IPS-20b (cell line): ENCODE measurements around the gene FMNL2.

ENCODE experiments used
- H3K27ac ChIP-seq: one replicate; pipeline ENCODE4 v1.5.1; 2013; ENCODE audit warnings: low read length
- H3K27me3 ChIP-seq: 2 replicates; pipeline ENCODE4 v1.6.1; 2013; ENCODE audit warnings: mild to moderate bottlenecking, low read length, inconsistent platforms; ENCODE audit not compliant: insufficient read depth
- H3K36me3 ChIP-seq: 2 replicates; pipeline ENCODE4 v1.6.1; 2013; ENCODE audit warnings: low read depth, mild to moderate bottlenecking, inconsistent platforms, low read length, moderate library complexity; ENCODE audit not compliant: insufficient read depth
- H3K4me1 ChIP-seq: 2 replicates; pipeline ENCODE4 v1.6.1; 2013; ENCODE audit warnings: mild to moderate bottlenecking, control low read depth, inconsistent platforms, low read length, moderate library complexity; ENCODE audit not compliant: insufficient read depth
- H3K4me3 ChIP-seq: 2 replicates; pipeline ENCODE4 v1.5.1; 2013; ENCODE audit warnings: mild to moderate bottlenecking, low read length, inconsistent platforms
- H3K9ac ChIP-seq: 2 replicates; pipeline ENCODE4 v1.6.1; 2013; ENCODE audit warnings: low read depth, mild to moderate bottlenecking, inconsistent platforms, low read length, moderate library complexity
- H3K9me3 ChIP-seq: 2 replicates; pipeline ENCODE4 v1.6.1; 2013; ENCODE audit warnings: mild to moderate bottlenecking, low read depth, low read length, inconsistent platforms; ENCODE audit not compliant: insufficient read depth

Gene FMNL2

GRCh38 chr2:152609699-152610098 lies 274.7 kb downstream of the FMNL2 start:
- no peak overlapping the region for H3K4me3 ChIP-seq
- H3K9me3 ChIP-seq: no peaks in the 10 kb centered on the region
- no peak overlapping the region for H3K27ac ChIP-seq
- no peaks in the 10 kb centered on the region; the same call in 1 of the 2 replicates for H3K4me1 ChIP-seq
- H3K36me3 ChIP-seq: peaks cover 21% of the 10 kb centered on the region
- no peaks in the 10 kb centered on the region for H3K27me3 ChIP-seq
- no peak overlapping the region for H3K9ac ChIP-seq

GRCh38 chr2:152611458-152612231 lies 276.7 kb downstream of the FMNL2 start:
- no peak overlapping the region for H3K4me3 ChIP-seq
- no peaks in the 10 kb centered on the region for H3K9me3 ChIP-seq
- H3K9ac ChIP-seq: no peak overlapping the region
- H3K27me3 ChIP-seq: no peaks in the 10 kb centered on the region
- H3K36me3 ChIP-seq: peaks cover 35% of the 10 kb centered on the region
- H3K4me1 ChIP-seq: no peaks in the 10 kb centered on the region; the same call in 1 of the 2 replicates
- H3K27ac ChIP-seq: no peak overlapping the region

- H3K9me3 ChIP-seq: no peaks in the 10 kb centered on the region
- no peaks in the 10 kb centered on the region; the same call in 1 of the 2 replicates for H3K4me1 ChIP-seq
- no peak overlapping the region for H3K9ac ChIP-seq
- H3K27ac ChIP-seq: no peak overlapping the region
- H3K36me3 ChIP-seq: peaks cover 51% of the 10 kb centered on the region
- H3K4me3 ChIP-seq: no peak overlapping the region
- H3K27me3 ChIP-seq: no peaks in the 10 kb centered on the region
These were observed 278.3 kb downstream of the FMNL2 start for GRCh38 chr2:152613235-152613634.

GRCh38 chr2:152615177-152615576 lies 280.2 kb downstream of the FMNL2 start:
- H3K4me3 ChIP-seq: no peak overlapping the region
- no peak overlapping the region for H3K27ac ChIP-seq
- H3K9ac ChIP-seq: no peak overlapping the region
- no peaks in the 10 kb centered on the region for H3K27me3 ChIP-seq
- H3K9me3 ChIP-seq: no peaks in the 10 kb centered on the region
- H3K4me1 ChIP-seq: no peaks in the 10 kb centered on the region; the same call in 1 of the 2 replicates
- H3K36me3 ChIP-seq: peaks cover 66% of the 10 kb centered on the region

GRCh38 chr2:152617456-152618192 lies 282.6 kb downstream of the FMNL2 start:
- Histone ChIP-seq H3K4me1 (no peaks in the 10 kb centered on the region), H3K9ac (no peak overlapping the region), H3K9me3 (no peaks in the 10 kb centered on the region), H3K36me3 (peaks cover 81% of the 10 kb centered on the region), H3K4me3 (no peak overlapping the region), H3K27me3 (no peaks in the 10 kb centered on the region), H3K27ac (no peak overlapping the region)

GRCh38 chr2:152618193-152618564 lies 283.2 kb downstream of the FMNL2 start:
- H3K4me1 ChIP-seq: no peaks in the 10 kb centered on the region
- H3K9ac ChIP-seq: no peak overlapping the region
- no peaks in the 10 kb centered on the region for H3K27me3 ChIP-seq
- peaks cover 76% of the 10 kb centered on the region for H3K36me3 ChIP-seq
- no peak overlapping the region for H3K27ac ChIP-seq
- H3K4me3 ChIP-seq: no peak overlapping the region
- H3K9me3 ChIP-seq: no peaks in the 10 kb centered on the region

GRCh38 chr2:152620208-152620607 lies 285.2 kb downstream of the FMNL2 start:
- Histone ChIP-seq H3K9ac (no peak overlapping the region), H3K9me3 (no peaks in the 10 kb centered on the region), H3K4me1 (no peaks in the 10 kb centered on the region), H3K4me3 (no peak overlapping the region), H3K36me3 (peaks cover 73% of the 10 kb centered on the region), H3K27me3 (no peaks in the 10 kb centered on the region), H3K27ac (no peak overlapping the region)

GRCh38 chr2:152620985-152621384 lies 286.0 kb downstream of the FMNL2 start:
- H3K9ac ChIP-seq: no peak overlapping the region
- peaks cover 69% of the 10 kb centered on the region for H3K36me3 ChIP-seq
- no peak overlapping the region for H3K27ac ChIP-seq
- H3K4me1 ChIP-seq: no peaks in the 10 kb centered on the region
- H3K9me3 ChIP-seq: no peaks in the 10 kb centered on the region
- H3K4me3 ChIP-seq: no peak overlapping the region
- H3K27me3 ChIP-seq: no peaks in the 10 kb centered on the region

GRCh38 chr2:152622219-152622618 lies 287.2 kb downstream of the FMNL2 start:
- Histone ChIP-seq H3K36me3 (peaks cover 74% of the 10 kb centered on the region), H3K9me3 (no peaks in the 10 kb centered on the region), H3K27ac (no peak overlapping the region), H3K4me1 (no peaks in the 10 kb centered on the region), H3K4me3 (no peak overlapping the region), H3K27me3 (no peaks in the 10 kb centered on the region), H3K9ac (no peak overlapping the region)

- Histone ChIP-seq H3K9me3 (no peaks in the 10 kb centered on the region), H3K27ac (no peak overlapping the region), H3K27me3 (no peaks in the 10 kb centered on the region), H3K4me1 (no peaks in the 10 kb centered on the region), H3K36me3 (peaks cover 71% of the 10 kb centered on the region), H3K9ac (no peak overlapping the region), H3K4me3 (no peak overlapping the region)
These were observed 288.2 kb downstream of the FMNL2 start for GRCh38 chr2:152623076-152623740.

- Histone ChIP-seq H3K27me3 (no peaks in the 10 kb centered on the region), H3K9me3 (no peaks in the 10 kb centered on the region), H3K4me3 (no peak overlapping the region), H3K36me3 (peaks cover 71% of the 10 kb centered on the region), H3K9ac (no peak overlapping the region), H3K4me1 (no peaks in the 10 kb centered on the region), H3K27ac (no peak overlapping the region)
These were observed 288.8 kb downstream of the FMNL2 start for GRCh38 chr2:152623775-152624174.
